Measurements from ENCODE around the gene SGCG.

GRCh38 chr13:23323946-23324709 lies 143.3 kb downstream of the SGCG start:
- TF ChIP-seq CTCF (conservative IDR thresholded peaks at IDR 0.05; ENCODE audit: low read length): no peak
- TF ChIP-seq EZH2phosphoT487 (IDR thresholded peaks at IDR 0.05; ENCODE audit: borderline replicate concordance, low read depth, low read length): no peak
